SK-N-SH treated with all-trans-retinoic acid at 6 μM for 48 hours (cell line): ENCODE results near the gene SYNGR1.

Source experiments
- ISL1 ChIP-seq: fragments of 250-450 bp; sonication (Bioruptor Pico); IDR thresholded peaks from 2 replicates; pipeline ENCODE4 v2.1.2; 2022; ENCODE audit warnings: mild to moderate bottlenecking, moderate library complexity
- OSR1 ChIP-seq: fragments of 250-450 bp; sonication (Bioruptor Pico); IDR thresholded peaks from 2 replicates; pipeline ENCODE4 v1.8.0; 2022; ENCODE audit warnings: moderate library complexity, mild to moderate bottlenecking, inconsistent platforms
- TCF4 ChIP-seq: fragments of 250-450 bp; sonication (Bioruptor Pico); IDR thresholded peaks from 2 replicates; pipeline ENCODE4 v1.8.0; 2021; ENCODE audit warnings: mild to moderate bottlenecking, moderate library complexity, borderline replicate concordance

- TF ChIP-seq ISL1 = no peak
- no peak for TF ChIP-seq TCF4 (CRISPR knock-in tag)
- no peak for TF ChIP-seq OSR1 (CRISPR knock-in tag)
Observed at GRCh38 chr22:39315389-39315788, 34.4 kb upstream of the SYNGR1 start.
